SK-N-MC (cell line): ENCODE data around the gene PLCXD1.
"Not testable (repeated sequence)": the region's sequence is repeated elsewhere in the genome, so short reads cannot be mapped to it uniquely, and the experiment has no call there.

Source experiments
- DNase-seq: peaks from one replicate; pipeline ENCODE4 v3.0.0-alpha.2; 2011; ENCODE audit warnings: low read depth, low spot score
- H3K27ac ChIP-seq: fragments of 200-600 bp; sonication (generic); 2 replicates; pipeline ENCODE4 v1.5.1; 2016; ENCODE audit warnings: mixed run types
- H3K36me3 ChIP-seq: fragments of 200-600 bp; sonication (generic); 2 replicates; pipeline ENCODE4 v1.6.1; 2017; ENCODE audit warnings: antibody characterized with exemption, low read length, mixed read lengths; ENCODE audit not compliant: insufficient read depth
- H3K4me3 ChIP-seq: fragments of 200-600 bp; sonication (generic); 2 replicates; pipeline ENCODE4 v1.5.1; 2016
- H3K9ac ChIP-seq: fragments of 200-600 bp; sonication (generic); 2 replicates; pipeline ENCODE4 v1.8.0; 2017; ENCODE audit warnings: mixed run types, mixed read lengths; ENCODE audit not compliant: insufficient read length
- H3K9me3 ChIP-seq: fragments of 200-600 bp; sonication (generic); 2 replicates; pipeline ENCODE4 v1.6.1; 2017; ENCODE audit warnings: low read depth, mild to moderate bottlenecking, antibody characterized with exemption, low read length, moderate library complexity, mixed read lengths
- EZH2 ChIP-seq: fragments of 200-600 bp; sonication (generic); IDR thresholded peaks from one replicate; pipeline ENCODE4 v1.6.1; 2017; ENCODE audit warnings: antibody characterized with exemption
- FOXP2 ChIP-seq: optimal IDR thresholded peaks from 2 replicates; pipeline ENCODE3; 2011; ENCODE audit warnings: mild to moderate bottlenecking, moderate library complexity; ENCODE audit not compliant: insufficient read depth; ENCODE audit errors: extremely low read length, control extremely low read depth
- POLR2AphosphoS5 ChIP-seq: IDR thresholded peaks from 2 replicates; pipeline ENCODE4 v1.6.1; 2012; ENCODE audit warnings: mild to moderate bottlenecking, low read depth, low read length, borderline replicate concordance

PLCXD1 gene

GRCh38 chrX:300334-300733 is 19.2 kb downstream of the PLCXD1 start:
- peaks cover 52% of the 10 kb centered on the region for H3K36me3 ChIP-seq
- TF ChIP-seq EZH2 (no peak), POLR2AphosphoS5 (no peak), FOXP2 (no peak)

GRCh38 chrX:302975-303374 is 21.8 kb downstream of the PLCXD1 start:
- Histone ChIP-seq H3K27ac (no peak overlapping the region), H3K4me3 (no peak overlapping the region), H3K36me3 (peaks cover 69% of the 10 kb centered on the region), H3K9ac (no peak overlapping the region), H3K9me3 (no peaks in the 10 kb centered on the region)
- DNase-seq: no peak
- no peak for TF ChIP-seq EZH2

More at GRCh38 chrX:300334-300733, 19.2 kb downstream of the PLCXD1 start:
- H3K9me3 ChIP-seq: no peaks in the 10 kb centered on the region
- no peak overlapping the region for H3K9ac ChIP-seq
- H3K4me3 ChIP-seq: no peak overlapping the region
- no peak for DNase-seq
- H3K27ac ChIP-seq: no peak overlapping the region

GRCh38 chrX:305781-306613 is 24.8 kb downstream of the PLCXD1 start:
- H3K9me3 ChIP-seq, H3K4me3 ChIP-seq, H3K9ac ChIP-seq, H3K27ac ChIP-seq, DNase-seq: not testable (repeated sequence)
- H3K36me3 ChIP-seq: peaks cover 63% of the 10 kb centered on the region

GRCh38 chrX:306614-307251 is 25.6 kb downstream of the PLCXD1 start:
- H3K36me3 ChIP-seq: peaks cover 62% of the 10 kb centered on the region
- H3K9me3 ChIP-seq, H3K4me3 ChIP-seq, H3K9ac ChIP-seq, DNase-seq, H3K27ac ChIP-seq: not testable (repeated sequence)

GRCh38 chrX:307261-308111 is 26.3 kb downstream of the PLCXD1 start:
- Histone ChIP-seq H3K9ac (no peak overlapping the region), H3K27ac (no peak overlapping the region), H3K4me3 (no peak overlapping the region), H3K9me3 (no peaks in the 10 kb centered on the region), H3K36me3 (peaks cover 62% of the 10 kb centered on the region)
- TF ChIP-seq EZH2 (no peak), POLR2AphosphoS5 (no peak), FOXP2 (no peak)
- no peak for DNase-seq

- no peak for TF ChIP-seq POLR2AphosphoS5
- TF ChIP-seq FOXP2: no peak
- TF ChIP-seq EZH2: no peak
- DNase-seq: no peak
- no peak overlapping the region for H3K4me3 ChIP-seq
- H3K9me3 ChIP-seq: no peaks in the 10 kb centered on the region
- H3K9ac ChIP-seq: no peak overlapping the region
- peaks cover 56% of the 10 kb centered on the region for H3K36me3 ChIP-seq
- H3K27ac ChIP-seq: no peak overlapping the region
Observed at GRCh38 chrX:308821-309520, 27.8 kb downstream of the PLCXD1 start.

GRCh38 chrX:310621-311155 is 29.5 kb downstream of the PLCXD1 start:
- Histone ChIP-seq H3K36me3 (peaks cover 58% of the 10 kb centered on the region), H3K27ac (no peak overlapping the region), H3K4me3 (no peak overlapping the region), H3K9ac (no peak overlapping the region), H3K9me3 (no peaks in the 10 kb centered on the region)
- DNase-seq: no peak
- TF ChIP-seq POLR2AphosphoS5 (no peak), FOXP2 (no peak), EZH2 (no peak)
